Measurements from ENCODE around the gene HAGHL.
"Not testable (repeated sequence)": the region's sequence is repeated elsewhere in the genome, so short reads cannot be mapped to it uniquely, and the experiment has no call there.

HAGHL gene

DNA sequence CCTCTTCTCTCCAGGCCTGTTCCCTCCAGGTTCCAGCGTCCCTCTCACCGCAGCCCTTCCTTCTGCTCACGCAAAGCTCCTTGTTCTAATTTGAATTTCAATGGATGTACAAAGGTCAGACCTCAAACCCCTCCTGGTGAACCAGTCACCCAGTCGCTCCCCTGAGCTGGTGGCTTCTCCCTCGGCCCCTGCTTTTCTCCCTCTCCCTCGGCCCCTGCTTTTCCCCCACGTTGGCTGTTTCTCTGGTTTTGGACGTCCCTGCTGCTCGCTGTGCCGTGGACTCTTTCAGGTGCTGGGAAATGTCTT, 25.1 kb downstream of the HAGHL start:
- TF ChIP-seq CSDC2 (CRISPR knock-in tag; IDR thresholded peaks at IDR 0.05) (no peak), ISL1 (CRISPR knock-in tag; IDR thresholded peaks at IDR 0.05) (no peak), ZNF70 (CRISPR knock-in tag; IDR thresholded peaks at IDR 0.05) (no peak), TCF4 (CRISPR knock-in tag; IDR thresholded peaks at IDR 0.05; ENCODE audit: borderline replicate concordance) (no peak), BACH2 (CRISPR knock-in tag; IDR thresholded peaks at IDR 0.05; ENCODE audit: borderline replicate concordance) (no peak), ZFP30 (CRISPR knock-in tag; IDR thresholded peaks at IDR 0.05) (no peak), ZNF565 (CRISPR knock-in tag; conservative IDR thresholded peaks at IDR 0.05; ENCODE audit: low read depth) (no peak), RARB (CRISPR knock-in tag; IDR thresholded peaks at IDR 0.05) (no peak), ARNTL (CRISPR knock-in tag; IDR thresholded peaks at IDR 0.05; ENCODE audit: borderline replicate concordance, low read depth) (no peak), ESRRG (CRISPR knock-in tag; IDR thresholded peaks at IDR 0.05) (no peak), ZFP3 (CRISPR knock-in tag; IDR thresholded peaks at IDR 0.05) (no peak), ZC3H10 (CRISPR knock-in tag; IDR thresholded peaks at IDR 0.05) (no peak), GLIS3 (CRISPR knock-in tag; IDR thresholded peaks at IDR 0.05) (no peak), OSR1 (CRISPR knock-in tag; IDR thresholded peaks at IDR 0.05) (no peak), PPARA (CRISPR knock-in tag; IDR thresholded peaks at IDR 0.05; ENCODE audit: borderline replicate concordance) (no peak)
- TF ChIP-seq, protein P1, sequence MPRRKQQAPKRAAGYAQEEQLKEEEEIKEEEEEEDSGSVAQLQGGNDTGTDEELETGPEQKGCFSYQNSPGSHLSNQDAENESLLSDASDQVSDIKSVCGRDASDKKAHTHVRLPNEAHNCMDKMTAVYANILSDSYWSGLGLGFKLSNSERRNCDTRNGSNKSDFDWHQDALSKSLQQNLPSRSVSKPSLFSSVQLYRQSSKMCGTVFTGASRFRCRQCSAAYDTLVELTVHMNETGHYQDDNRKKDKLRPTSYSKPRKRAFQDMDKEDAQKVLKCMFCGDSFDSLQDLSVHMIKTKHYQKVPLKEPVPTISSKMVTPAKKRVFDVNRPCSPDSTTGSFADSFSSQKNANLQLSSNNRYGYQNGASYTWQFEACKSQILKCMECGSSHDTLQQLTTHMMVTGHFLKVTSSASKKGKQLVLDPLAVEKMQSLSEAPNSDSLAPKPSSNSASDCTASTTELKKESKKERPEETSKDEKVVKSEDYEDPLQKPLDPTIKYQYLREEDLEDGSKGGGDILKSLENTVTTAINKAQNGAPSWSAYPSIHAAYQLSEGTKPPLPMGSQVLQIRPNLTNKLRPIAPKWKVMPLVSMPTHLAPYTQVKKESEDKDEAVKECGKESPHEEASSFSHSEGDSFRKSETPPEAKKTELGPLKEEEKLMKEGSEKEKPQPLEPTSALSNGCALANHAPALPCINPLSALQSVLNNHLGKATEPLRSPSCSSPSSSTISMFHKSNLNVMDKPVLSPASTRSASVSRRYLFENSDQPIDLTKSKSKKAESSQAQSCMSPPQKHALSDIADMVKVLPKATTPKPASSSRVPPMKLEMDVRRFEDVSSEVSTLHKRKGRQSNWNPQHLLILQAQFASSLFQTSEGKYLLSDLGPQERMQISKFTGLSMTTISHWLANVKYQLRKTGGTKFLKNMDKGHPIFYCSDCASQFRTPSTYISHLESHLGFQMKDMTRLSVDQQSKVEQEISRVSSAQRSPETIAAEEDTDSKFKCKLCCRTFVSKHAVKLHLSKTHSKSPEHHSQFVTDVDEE (CRISPR knock-in tag; IDR thresholded peaks at IDR 0.05) = no peak
- TF ChIP-seq, protein P2, sequence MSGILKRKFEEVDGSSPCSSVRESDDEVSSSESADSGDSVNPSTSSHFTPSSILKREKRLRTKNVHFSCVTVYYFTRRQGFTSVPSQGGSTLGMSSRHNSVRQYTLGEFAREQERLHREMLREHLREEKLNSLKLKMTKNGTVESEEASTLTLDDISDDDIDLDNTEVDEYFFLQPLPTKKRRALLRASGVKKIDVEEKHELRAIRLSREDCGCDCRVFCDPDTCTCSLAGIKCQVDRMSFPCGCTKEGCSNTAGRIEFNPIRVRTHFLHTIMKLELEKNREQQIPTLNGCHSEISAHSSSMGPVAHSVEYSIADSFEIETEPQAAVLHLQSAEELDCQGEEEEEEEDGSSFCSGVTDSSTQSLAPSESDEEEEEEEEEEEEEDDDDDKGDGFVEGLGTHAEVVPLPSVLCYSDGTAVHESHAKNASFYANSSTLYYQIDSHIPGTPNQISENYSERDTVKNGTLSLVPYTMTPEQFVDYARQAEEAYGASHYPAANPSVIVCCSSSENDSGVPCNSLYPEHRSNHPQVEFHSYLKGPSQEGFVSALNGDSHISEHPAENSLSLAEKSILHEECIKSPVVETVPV (CRISPR knock-in tag; IDR thresholded peaks at IDR 0.05) = no peak
- TF ChIP-seq, protein P3, sequence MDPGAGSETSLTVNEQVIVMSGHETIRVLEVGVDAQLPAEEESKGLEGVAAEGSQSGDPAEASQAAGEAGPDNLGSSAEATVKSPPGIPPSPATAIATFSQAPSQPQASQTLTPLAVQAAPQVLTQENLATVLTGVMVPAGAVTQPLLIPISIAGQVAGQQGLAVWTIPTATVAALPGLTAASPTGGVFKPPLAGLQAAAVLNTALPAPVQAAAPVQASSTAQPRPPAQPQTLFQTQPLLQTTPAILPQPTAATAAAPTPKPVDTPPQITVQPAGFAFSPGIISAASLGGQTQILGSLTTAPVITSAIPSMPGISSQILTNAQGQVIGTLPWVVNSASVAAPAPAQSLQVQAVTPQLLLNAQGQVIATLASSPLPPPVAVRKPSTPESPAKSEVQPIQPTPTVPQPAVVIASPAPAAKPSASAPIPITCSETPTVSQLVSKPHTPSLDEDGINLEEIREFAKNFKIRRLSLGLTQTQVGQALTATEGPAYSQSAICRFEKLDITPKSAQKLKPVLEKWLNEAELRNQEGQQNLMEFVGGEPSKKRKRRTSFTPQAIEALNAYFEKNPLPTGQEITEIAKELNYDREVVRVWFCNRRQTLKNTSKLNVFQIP (CRISPR knock-in tag; IDR thresholded peaks at IDR 0.05; ENCODE audit: borderline replicate concordance, low read depth) = no peak
- TF ChIP-seq, protein P4, sequence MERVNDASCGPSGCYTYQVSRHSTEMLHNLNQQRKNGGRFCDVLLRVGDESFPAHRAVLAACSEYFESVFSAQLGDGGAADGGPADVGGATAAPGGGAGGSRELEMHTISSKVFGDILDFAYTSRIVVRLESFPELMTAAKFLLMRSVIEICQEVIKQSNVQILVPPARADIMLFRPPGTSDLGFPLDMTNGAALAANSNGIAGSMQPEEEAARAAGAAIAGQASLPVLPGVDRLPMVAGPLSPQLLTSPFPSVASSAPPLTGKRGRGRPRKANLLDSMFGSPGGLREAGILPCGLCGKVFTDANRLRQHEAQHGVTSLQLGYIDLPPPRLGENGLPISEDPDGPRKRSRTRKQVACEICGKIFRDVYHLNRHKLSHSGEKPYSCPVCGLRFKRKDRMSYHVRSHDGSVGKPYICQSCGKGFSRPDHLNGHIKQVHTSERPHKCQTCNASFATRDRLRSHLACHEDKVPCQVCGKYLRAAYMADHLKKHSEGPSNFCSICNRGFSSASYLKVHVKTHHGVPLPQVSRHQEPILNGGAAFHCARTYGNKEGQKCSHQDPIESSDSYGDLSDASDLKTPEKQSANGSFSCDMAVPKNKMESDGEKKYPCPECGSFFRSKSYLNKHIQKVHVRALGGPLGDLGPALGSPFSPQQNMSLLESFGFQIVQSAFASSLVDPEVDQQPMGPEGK (CRISPR knock-in tag; IDR thresholded peaks at IDR 0.05; ENCODE audit: borderline replicate concordance) = no peak
- TF ChIP-seq, protein P5, sequence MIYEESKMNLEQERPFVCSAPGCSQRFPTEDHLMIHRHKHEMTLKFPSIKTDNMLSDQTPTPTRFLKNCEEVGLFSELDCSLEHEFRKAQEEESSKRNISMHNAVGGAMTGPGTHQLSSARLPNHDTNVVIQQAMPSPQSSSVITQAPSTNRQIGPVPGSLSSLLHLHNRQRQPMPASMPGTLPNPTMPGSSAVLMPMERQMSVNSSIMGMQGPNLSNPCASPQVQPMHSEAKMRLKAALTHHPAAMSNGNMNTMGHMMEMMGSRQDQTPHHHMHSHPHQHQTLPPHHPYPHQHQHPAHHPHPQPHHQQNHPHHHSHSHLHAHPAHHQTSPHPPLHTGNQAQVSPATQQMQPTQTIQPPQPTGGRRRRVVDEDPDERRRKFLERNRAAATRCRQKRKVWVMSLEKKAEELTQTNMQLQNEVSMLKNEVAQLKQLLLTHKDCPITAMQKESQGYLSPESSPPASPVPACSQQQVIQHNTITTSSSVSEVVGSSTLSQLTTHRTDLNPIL (CRISPR knock-in tag; IDR thresholded peaks at IDR 0.05; ENCODE audit: low read depth) = no peak
- ATAC-seq = no peak

DNA sequence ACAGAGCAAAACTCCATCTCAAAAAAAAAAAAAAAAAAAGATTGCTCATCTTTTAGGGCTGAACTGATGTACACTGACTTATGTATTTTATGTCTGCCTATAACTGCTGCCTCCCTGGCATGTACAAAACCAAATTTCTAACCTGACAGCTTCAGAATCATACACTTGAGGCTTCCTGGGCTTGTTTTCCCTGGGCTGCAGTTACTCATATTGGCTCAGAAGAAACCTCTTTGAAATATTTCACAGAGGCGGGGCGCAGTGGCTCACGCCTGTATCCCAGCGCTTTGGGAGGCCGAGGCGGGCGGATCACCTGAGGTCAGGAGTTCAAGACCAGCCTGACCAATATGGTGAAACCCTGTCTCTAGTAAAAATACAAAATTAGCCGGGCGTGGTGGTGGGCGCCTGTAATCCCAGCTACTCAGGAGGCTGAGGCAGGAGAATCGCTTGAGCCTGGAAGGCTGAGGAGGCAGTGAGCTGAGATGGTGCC, 27.3 kb downstream of the HAGHL start:
- ATAC-seq = not testable (repeated sequence)

DNA sequence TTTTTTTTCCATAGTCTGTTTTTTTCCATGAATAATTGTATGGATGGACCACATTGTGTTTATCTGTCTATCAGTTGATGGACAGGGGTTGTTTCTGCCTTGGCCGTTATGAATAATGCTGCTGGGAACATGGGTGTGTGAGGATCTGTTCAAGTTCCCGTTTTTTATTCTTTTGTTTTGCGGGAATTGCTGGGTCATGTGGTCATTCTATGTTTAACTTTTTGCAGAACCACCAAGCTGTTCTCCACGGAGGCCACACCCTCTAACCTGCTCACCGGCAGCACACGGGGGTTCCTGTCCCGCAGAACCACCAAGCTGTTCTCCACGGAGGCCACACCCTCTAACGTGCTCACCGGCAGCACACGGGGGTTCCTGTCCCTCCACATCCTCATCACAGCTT, 27.8 kb downstream of the HAGHL start:
- ATAC-seq = no peak
- TF ChIP-seq TCF4 (CRISPR knock-in tag; IDR thresholded peaks at IDR 0.05; ENCODE audit: borderline replicate concordance) = no peak
- no peak for TF ChIP-seq ZC3H10 (CRISPR knock-in tag; IDR thresholded peaks at IDR 0.05)
- no peak for TF ChIP-seq GLIS3 (CRISPR knock-in tag; IDR thresholded peaks at IDR 0.05)
- TF ChIP-seq, protein P2 (CRISPR knock-in tag; IDR thresholded peaks at IDR 0.05) = no peak
- TF ChIP-seq RARB (CRISPR knock-in tag; IDR thresholded peaks at IDR 0.05) = no peak
- TF ChIP-seq ZNF565 (CRISPR knock-in tag; conservative IDR thresholded peaks at IDR 0.05; ENCODE audit: low read depth) = no peak
- TF ChIP-seq ZFP3 (CRISPR knock-in tag; IDR thresholded peaks at IDR 0.05) = no peak
- TF ChIP-seq, protein P1 (CRISPR knock-in tag; IDR thresholded peaks at IDR 0.05) = no peak
- TF ChIP-seq BACH2 (CRISPR knock-in tag; IDR thresholded peaks at IDR 0.05; ENCODE audit: borderline replicate concordance) = no peak
- no peak for TF ChIP-seq ISL1 (CRISPR knock-in tag; IDR thresholded peaks at IDR 0.05)
- no peak for TF ChIP-seq CSDC2 (CRISPR knock-in tag; IDR thresholded peaks at IDR 0.05)
- TF ChIP-seq ZNF70 (CRISPR knock-in tag; IDR thresholded peaks at IDR 0.05) = no peak
- TF ChIP-seq, protein P3 (CRISPR knock-in tag; IDR thresholded peaks at IDR 0.05; ENCODE audit: borderline replicate concordance, low read depth) = no peak
- no peak for TF ChIP-seq PPARA (CRISPR knock-in tag; IDR thresholded peaks at IDR 0.05; ENCODE audit: borderline replicate concordance)
- no peak for TF ChIP-seq ZNF8 (CRISPR knock-in tag; IDR thresholded peaks at IDR 0.05)

All from SK-N-SH treated with all-trans-retinoic acid at 6 μM for 48 hours (cell line).